Activated T-cell treated with anti-CD3 and anti-CD28 coated beads, Interleukin-2, amount 50 U/mL, for 72 hours (primary cell): ENCODE measurements around the gene EVL. TPM values are rescaled to one million over a fixed set of nuclear protein-coding genes. Genes with fewer than 3 reads are reported as not detected.

Experiments
- ATAC-seq, 2 donors: fragments of 150-1000 bp; cut with Tn5 transposase; replicated peaks in 1 of 2; 2 replicates each; pipeline ENCODE4 v1.10.0; 2021; ENCODE audit warnings: moderate library complexity in 2 of 2, mild to moderate bottlenecking in 1 of 2
- DNase-seq, 2 donors: peaks; one replicate each; pipeline ENCODE4 v3.0.0; 2021 to 2022; ENCODE audit warnings: mixed read lengths in 1 of 2
- H3K27ac Mint-ChIP-seq: one replicate; pipeline ENCODE4 v1.8.0; 2022; ENCODE audit warnings: mild to moderate bottlenecking, moderate library complexity, mixed read lengths
- H3K27me3 Mint-ChIP-seq: one replicate; pipeline ENCODE4 v1.8.0; 2022; ENCODE audit warnings: low read depth, mixed read lengths
- H3K36me3 Mint-ChIP-seq, 2 donors: one replicate each; pipeline ENCODE4 v1.8.0; 2022; ENCODE audit warnings: mixed read lengths in 2 of 2, mild to moderate bottlenecking in 1 of 2; ENCODE audit not compliant: insufficient read depth in 2 of 2
- H3K4me1 Mint-ChIP-seq: one replicate; pipeline ENCODE4 v1.8.0; 2022; ENCODE audit warnings: low read depth, mixed read lengths
- H3K4me3 Mint-ChIP-seq, 2 donors: one replicate each; pipeline ENCODE4 v1.8.0; 2022; ENCODE audit warnings: mild to moderate bottlenecking in 2 of 2, mixed read lengths in 2 of 2, moderate library complexity in 2 of 2
- H3K9me3 Mint-ChIP-seq, 2 donors: one replicate each; pipeline ENCODE4 v1.8.0; 2022; ENCODE audit warnings: mixed read lengths in 2 of 2
- total RNA-seq, 2 donors: library from RNA; stranded (reverse); gene quantifications; one replicate each; pipeline ENCODE4 v1.2.3, GENCODE V29; 2022

Gene EVL
- total RNA-seq, 2 donors from 2014 or later, result 279 to 343 TPM

- Mint-ChIP-seq H3K27me3 (no peaks in the 10 kb centered on the region), H3K36me3 (peaks cover 0 to 2% of the 10 kb centered on the region in 2 donors), H3K4me1 (peaks cover 13% of the 10 kb centered on the region), H3K27ac (no peak overlapping the region), H3K4me3 (peak overlapping the region in 1 of 2 donors; percentile 46), H3K9me3 (no peaks in the 10 kb centered on the region)
- DNase-seq (no peak), ATAC-seq (peak in 1 of 2 donors; percentile 36)
These were observed 33.5 kb upstream of the EVL start for GRCh38 chr14:100031506-100032281.

- Mint-ChIP-seq H3K4me3 (no peak overlapping the region), H3K9me3 (no peaks in the 10 kb centered on the region), H3K27me3 (no peaks in the 10 kb centered on the region), H3K36me3 (peaks cover 0 to 2% of the 10 kb centered on the region in 2 donors), H3K27ac (no peak overlapping the region), H3K4me1 (peaks cover 13% of the 10 kb centered on the region)
- ATAC-seq, result no peak
- no peak for DNase-seq
These were observed 32.5 kb upstream of the EVL start for GRCh38 chr14:100032738-100033137.

DNA sequence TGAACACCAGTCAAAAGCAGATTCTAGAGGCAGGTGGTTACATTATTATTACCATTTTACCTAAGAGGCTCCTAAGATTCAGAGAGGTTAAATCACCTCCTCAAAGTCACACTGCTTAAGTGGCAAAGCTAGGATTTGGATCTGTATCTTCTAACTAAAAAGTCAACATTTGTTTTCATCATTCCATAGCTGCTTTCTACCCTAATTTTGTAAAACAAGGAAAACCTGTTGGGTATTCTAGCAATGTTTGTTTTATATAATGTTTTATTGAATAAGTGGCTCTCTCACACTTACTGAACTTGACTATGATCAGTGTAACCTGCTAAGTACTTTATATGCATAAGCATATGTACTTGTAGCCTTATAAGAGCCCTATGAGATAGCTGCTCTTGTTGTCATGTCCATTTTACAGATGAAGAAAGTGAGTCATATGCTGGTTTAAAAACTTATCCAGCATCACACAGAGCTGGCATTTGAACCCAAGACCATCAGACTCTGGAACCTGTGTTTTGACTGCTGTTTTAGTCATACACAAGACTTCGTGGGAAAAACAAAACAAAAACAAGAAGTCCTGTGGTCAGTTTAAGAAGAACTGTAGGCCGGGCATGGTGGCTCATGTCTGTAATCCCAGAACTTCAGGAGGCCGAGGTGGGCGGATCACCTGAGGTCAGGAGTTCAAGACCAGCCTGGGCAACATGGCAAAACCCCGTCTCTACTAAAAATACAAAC is 31.7 kb upstream of the EVL start:
- DNase-seq (no peak), ATAC-seq (peak in 1 of 2 donors; percentile 47)
- Mint-ChIP-seq H3K9me3 (no peaks in the 10 kb centered on the region), H3K27ac (peak overlapping the region; percentile 38), H3K36me3 (peaks cover 0 to 2% of the 10 kb centered on the region in 2 donors), H3K27me3 (no peaks in the 10 kb centered on the region), H3K4me1 (peaks cover 13% of the 10 kb centered on the region), H3K4me3 (no peak overlapping the region)

DNA sequence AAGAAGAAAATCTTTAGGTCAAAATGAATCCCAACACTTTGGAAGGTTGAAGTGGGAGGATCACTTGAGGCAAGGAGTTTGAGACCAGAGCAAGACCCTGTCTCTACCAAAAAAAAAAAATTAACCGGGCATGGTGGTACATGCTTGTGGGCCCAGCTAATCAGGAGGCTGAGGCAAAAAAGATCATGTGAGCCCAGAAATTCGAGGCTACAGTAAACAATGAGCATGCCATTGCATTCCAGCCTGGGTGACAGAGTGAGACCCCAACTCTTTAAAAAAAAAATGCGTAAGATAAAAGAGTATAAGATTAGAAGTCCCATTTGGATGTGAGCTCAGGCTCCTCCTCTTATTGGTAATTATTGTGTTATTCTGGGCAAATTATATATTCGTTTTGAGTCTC is 30.8 kb upstream of the EVL start:
- H3K9me3 Mint-ChIP-seq, result no peaks in the 10 kb centered on the region
- H3K4me3 Mint-ChIP-seq, result no peak overlapping the region
- DNase-seq, result no peak
- H3K4me1 Mint-ChIP-seq, result peaks cover 13% of the 10 kb centered on the region
- no peak overlapping the region for H3K27ac Mint-ChIP-seq
- H3K36me3 Mint-ChIP-seq, result peaks cover 0 to 2% of the 10 kb centered on the region in 2 donors
- H3K27me3 Mint-ChIP-seq, result no peaks in the 10 kb centered on the region
- no peak for ATAC-seq

- Mint-ChIP-seq H3K4me1 (peaks cover 15% of the 10 kb centered on the region), H3K36me3 (peaks cover 0 to 2% of the 10 kb centered on the region in 2 donors), H3K27ac (peak overlapping the region; percentile 26), H3K9me3 (no peaks in the 10 kb centered on the region), H3K4me3 (no peak overlapping the region), H3K27me3 (no peaks in the 10 kb centered on the region)
- DNase-seq (no peak), ATAC-seq (no peak)
These were observed 30.2 kb upstream of the EVL start for GRCh38 chr14:100034961-100035500.

- Mint-ChIP-seq H3K9me3 (no peaks in the 10 kb centered on the region), H3K27ac (no peak overlapping the region), H3K4me3 (no peak overlapping the region), H3K36me3 (peaks cover 0 to 2% of the 10 kb centered on the region in 2 donors), H3K27me3 (no peaks in the 10 kb centered on the region), H3K4me1 (peaks cover 19% of the 10 kb centered on the region)
- DNase-seq (no peak), ATAC-seq (no peak)
These were observed 29.5 kb upstream of the EVL start for GRCh38 chr14:100035700-100036099.

GRCh38 chr14:100037353-100037752 is 27.9 kb upstream of the EVL start:
- DNase-seq, result no peak
- no peak overlapping the region for H3K27ac Mint-ChIP-seq
- H3K4me1 Mint-ChIP-seq, result peaks cover 10% of the 10 kb centered on the region
- no peak overlapping the region for H3K4me3 Mint-ChIP-seq
- H3K9me3 Mint-ChIP-seq, result no peaks in the 10 kb centered on the region
- H3K27me3 Mint-ChIP-seq, result no peaks in the 10 kb centered on the region
- H3K36me3 Mint-ChIP-seq, result peaks cover 0 to 2% of the 10 kb centered on the region in 2 donors
- no peak for ATAC-seq

GRCh38 chr14:100038065-100038464 is 27.2 kb upstream of the EVL start:
- H3K4me3 Mint-ChIP-seq, result no peak overlapping the region
- H3K4me1 Mint-ChIP-seq, result peaks cover 10% of the 10 kb centered on the region

DNA sequence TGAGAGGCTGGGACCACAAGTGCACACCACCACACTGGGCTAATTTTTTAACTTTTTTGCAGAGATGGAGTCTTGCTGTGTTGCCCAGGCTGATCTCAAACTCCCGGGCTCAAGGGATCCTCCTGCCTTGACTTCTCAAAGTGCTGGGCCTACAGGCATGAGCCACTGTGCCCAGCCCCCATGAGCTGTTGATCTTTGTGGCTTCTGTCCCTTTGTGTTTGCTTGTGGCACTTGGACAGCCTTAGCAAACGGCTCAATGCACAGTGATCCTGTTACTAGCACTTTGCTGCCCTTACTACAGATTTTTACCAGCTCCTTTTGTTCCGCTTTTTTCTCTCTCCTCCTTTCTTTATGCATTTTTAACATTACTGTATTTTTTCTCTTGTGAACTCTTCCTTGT is 25.3 kb upstream of the EVL start:
- H3K27me3 Mint-ChIP-seq, result no peaks in the 10 kb centered on the region
- no peak overlapping the region for H3K4me3 Mint-ChIP-seq
- H3K9me3 Mint-ChIP-seq, result no peaks in the 10 kb centered on the region
- DNase-seq (no peak), ATAC-seq (no peak)
- H3K27ac Mint-ChIP-seq, result no peak overlapping the region
- H3K36me3 Mint-ChIP-seq, result peaks cover 0 to 2% of the 10 kb centered on the region in 2 donors
- H3K4me1 Mint-ChIP-seq, result peaks cover 15% of the 10 kb centered on the region

More at GRCh38 chr14:100038065-100038464, 27.2 kb upstream of the EVL start:
- Mint-ChIP-seq H3K27ac (no peak overlapping the region), H3K9me3 (no peaks in the 10 kb centered on the region), H3K36me3 (peaks cover 0 to 2% of the 10 kb centered on the region in 2 donors), H3K27me3 (no peaks in the 10 kb centered on the region)
- no peak for DNase-seq
- ATAC-seq, result no peak

DNA sequence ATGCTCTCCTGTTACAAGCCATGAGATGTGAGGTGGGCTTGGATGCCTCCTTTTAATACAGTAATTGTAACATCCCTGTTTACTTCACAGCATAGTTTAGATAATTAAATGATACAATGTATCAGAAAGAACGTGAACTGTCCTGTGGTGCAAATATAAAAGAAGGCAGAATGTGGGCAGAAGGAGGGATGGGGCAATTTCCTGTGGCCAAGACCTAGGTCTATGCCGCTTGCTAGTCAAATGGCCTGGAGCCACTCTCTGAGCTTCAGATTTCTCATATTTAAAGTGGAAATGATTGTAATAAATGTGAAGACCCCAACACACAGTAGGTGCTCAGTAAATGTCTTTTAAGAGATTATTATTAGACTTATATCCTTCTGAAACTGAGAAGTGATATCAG is 24.0 kb upstream of the EVL start:
- Mint-ChIP-seq H3K9me3 (no peaks in the 10 kb centered on the region), H3K27me3 (no peaks in the 10 kb centered on the region), H3K4me3 (no peak overlapping the region), H3K4me1 (peaks cover 26% of the 10 kb centered on the region), H3K27ac (no peak overlapping the region), H3K36me3 (no peaks in the 10 kb centered on the region)
- DNase-seq (no peak), ATAC-seq (no peak)

DNA sequence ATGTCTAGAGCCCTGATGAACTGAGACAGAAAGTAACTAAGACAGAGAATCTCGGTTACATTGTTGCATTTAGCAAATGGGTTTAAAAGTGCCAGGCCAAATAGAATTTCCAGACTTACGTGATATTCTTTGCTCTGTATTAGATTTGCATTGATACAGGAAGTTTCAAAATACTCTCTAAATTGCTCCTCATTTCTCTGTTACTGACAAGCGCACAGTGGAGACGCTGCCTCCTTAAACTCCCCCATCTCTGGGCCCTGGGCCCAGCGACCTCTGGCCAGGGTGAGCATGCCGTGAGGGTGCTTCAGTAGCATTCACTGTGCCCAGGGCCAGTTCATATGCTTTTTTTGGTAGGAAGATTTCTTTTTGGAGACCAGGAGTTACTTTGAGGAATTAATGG is 22.9 kb upstream of the EVL start:
- H3K9me3 Mint-ChIP-seq, result no peaks in the 10 kb centered on the region

GRCh38 chr14:100045642-100046344 is 19.4 kb upstream of the EVL start:
- DNase-seq (no peak), ATAC-seq (no peak)
- no peaks in the 10 kb centered on the region for H3K9me3 Mint-ChIP-seq
- H3K4me1 Mint-ChIP-seq, result peaks cover 34% of the 10 kb centered on the region
- H3K27me3 Mint-ChIP-seq, result no peaks in the 10 kb centered on the region
- no peak overlapping the region for H3K27ac Mint-ChIP-seq
- H3K36me3 Mint-ChIP-seq, result no peaks in the 10 kb centered on the region
- H3K4me3 Mint-ChIP-seq, result no peak overlapping the region

More for the DNA sequence above, 22.9 kb upstream of the EVL start:
- no peaks in the 10 kb centered on the region for H3K36me3 Mint-ChIP-seq
- H3K4me3 Mint-ChIP-seq, result no peak overlapping the region
- no peak overlapping the region for H3K27ac Mint-ChIP-seq
- H3K27me3 Mint-ChIP-seq, result no peaks in the 10 kb centered on the region
- peaks cover 26% of the 10 kb centered on the region for H3K4me1 Mint-ChIP-seq
- DNase-seq (no peak), ATAC-seq (no peak)

GRCh38 chr14:100047600-100047999 is 17.6 kb upstream of the EVL start:
- H3K9me3 Mint-ChIP-seq, result no peaks in the 10 kb centered on the region
- no peak for ATAC-seq
- no peak for DNase-seq
- H3K36me3 Mint-ChIP-seq, result no peaks in the 10 kb centered on the region
- no peaks in the 10 kb centered on the region for H3K27me3 Mint-ChIP-seq
- H3K4me1 Mint-ChIP-seq, result peaks cover 38% of the 10 kb centered on the region
- H3K4me3 Mint-ChIP-seq, result no peak overlapping the region
- no peak overlapping the region for H3K27ac Mint-ChIP-seq
